Panc1 (cell line): ENCODE measurements around the gene CD3D.

Experiments
- POLR2AphosphoS5 ChIP-seq: IDR thresholded peaks from 2 replicates; pipeline ENCODE4 v1.6.1; 2012; ENCODE audit warnings: mild to moderate bottlenecking, low read depth, low read length, moderate library complexity
- SIN3A ChIP-seq: IDR thresholded peaks from 2 replicates; pipeline ENCODE4 v1.6.1; 2012; ENCODE audit warnings: low read depth, mild to moderate bottlenecking, low read length, moderate library complexity, borderline replicate concordance; ENCODE audit not compliant: insufficient read depth
- TCF7L2 ChIP-seq: IDR thresholded peaks from 2 replicates; pipeline ENCODE4 v1.6.1; 2011; ENCODE audit warnings: mild to moderate bottlenecking, low read depth, low read length, inconsistent platforms
- TF ChIP-seq, protein P1 (sequence below): fragments of 450-650 bp; IDR thresholded peaks from 2 replicates; pipeline ENCODE4 v1.5.1; 2017; ENCODE audit warnings: mild to moderate bottlenecking
- TF ChIP-seq, protein P2 (sequence below), 2 experiments: IDR thresholded peaks; 2 replicates each; pipeline ENCODE4 v1.6.1; 2011 to 2012; ENCODE audit warnings: low read depth in 2 of 2, control low read depth in 1 of 2, low read length in 1 of 2, mild to moderate bottlenecking in 1 of 2, moderate library complexity in 1 of 2; ENCODE audit not compliant: insufficient read depth in 1 of 2

DNA sequence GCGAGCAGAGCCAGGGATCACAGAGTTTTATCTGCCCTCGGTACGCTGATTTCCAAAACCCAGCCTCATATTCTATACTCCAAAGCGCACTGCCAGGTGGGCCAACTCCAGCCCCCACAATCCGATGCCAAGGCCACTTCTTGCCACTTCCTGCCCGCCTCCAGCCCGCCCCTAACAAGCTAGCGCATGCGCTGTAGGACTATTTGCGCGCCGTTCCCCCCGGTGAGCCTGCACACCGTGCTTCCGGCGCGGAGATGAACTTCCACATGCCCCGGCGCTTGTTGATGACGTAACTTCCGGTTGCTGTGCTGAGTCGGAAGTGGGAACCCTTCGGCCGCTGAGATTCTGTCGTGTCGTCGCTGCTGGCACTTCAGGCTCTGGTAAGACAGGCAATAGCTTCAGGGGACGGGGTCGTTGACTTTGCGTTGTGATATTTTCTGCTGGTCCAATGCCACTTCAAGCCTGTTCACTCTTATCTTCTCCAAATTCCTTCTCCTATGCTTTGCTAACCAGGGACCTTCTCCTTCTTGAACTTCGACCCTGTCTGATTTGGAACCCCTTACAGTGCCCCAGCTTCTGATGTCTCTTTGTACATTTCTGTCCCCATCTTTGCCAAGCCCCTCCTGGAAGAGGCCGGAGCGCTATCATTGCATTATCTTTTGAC is 16.9 kb upstream of the CD3D start, which contains the start of gene UBE4A:
- TF ChIP-seq, protein P1, sequence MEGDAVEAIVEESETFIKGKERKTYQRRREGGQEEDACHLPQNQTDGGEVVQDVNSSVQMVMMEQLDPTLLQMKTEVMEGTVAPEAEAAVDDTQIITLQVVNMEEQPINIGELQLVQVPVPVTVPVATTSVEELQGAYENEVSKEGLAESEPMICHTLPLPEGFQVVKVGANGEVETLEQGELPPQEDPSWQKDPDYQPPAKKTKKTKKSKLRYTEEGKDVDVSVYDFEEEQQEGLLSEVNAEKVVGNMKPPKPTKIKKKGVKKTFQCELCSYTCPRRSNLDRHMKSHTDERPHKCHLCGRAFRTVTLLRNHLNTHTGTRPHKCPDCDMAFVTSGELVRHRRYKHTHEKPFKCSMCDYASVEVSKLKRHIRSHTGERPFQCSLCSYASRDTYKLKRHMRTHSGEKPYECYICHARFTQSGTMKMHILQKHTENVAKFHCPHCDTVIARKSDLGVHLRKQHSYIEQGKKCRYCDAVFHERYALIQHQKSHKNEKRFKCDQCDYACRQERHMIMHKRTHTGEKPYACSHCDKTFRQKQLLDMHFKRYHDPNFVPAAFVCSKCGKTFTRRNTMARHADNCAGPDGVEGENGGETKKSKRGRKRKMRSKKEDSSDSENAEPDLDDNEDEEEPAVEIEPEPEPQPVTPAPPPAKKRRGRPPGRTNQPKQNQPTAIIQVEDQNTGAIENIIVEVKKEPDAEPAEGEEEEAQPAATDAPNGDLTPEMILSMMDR = no peak
- TF ChIP-seq POLR2AphosphoS5 = peak; percentile 95
- TF ChIP-seq, protein P2, sequence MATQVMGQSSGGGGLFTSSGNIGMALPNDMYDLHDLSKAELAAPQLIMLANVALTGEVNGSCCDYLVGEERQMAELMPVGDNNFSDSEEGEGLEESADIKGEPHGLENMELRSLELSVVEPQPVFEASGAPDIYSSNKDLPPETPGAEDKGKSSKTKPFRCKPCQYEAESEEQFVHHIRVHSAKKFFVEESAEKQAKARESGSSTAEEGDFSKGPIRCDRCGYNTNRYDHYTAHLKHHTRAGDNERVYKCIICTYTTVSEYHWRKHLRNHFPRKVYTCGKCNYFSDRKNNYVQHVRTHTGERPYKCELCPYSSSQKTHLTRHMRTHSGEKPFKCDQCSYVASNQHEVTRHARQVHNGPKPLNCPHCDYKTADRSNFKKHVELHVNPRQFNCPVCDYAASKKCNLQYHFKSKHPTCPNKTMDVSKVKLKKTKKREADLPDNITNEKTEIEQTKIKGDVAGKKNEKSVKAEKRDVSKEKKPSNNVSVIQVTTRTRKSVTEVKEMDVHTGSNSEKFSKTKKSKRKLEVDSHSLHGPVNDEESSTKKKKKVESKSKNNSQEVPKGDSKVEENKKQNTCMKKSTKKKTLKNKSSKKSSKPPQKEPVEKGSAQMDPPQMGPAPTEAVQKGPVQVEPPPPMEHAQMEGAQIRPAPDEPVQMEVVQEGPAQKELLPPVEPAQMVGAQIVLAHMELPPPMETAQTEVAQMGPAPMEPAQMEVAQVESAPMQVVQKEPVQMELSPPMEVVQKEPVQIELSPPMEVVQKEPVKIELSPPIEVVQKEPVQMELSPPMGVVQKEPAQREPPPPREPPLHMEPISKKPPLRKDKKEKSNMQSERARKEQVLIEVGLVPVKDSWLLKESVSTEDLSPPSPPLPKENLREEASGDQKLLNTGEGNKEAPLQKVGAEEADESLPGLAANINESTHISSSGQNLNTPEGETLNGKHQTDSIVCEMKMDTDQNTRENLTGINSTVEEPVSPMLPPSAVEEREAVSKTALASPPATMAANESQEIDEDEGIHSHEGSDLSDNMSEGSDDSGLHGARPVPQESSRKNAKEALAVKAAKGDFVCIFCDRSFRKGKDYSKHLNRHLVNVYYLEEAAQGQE (IDR thresholded peaks at IDR 0.05; ENCODE audit: insufficient read depth in 1 of 2, low read depth in 2 of 2, low read length in 1 of 2) = no peak
- peak; percentile 91 for TF ChIP-seq SIN3A
- no peak for TF ChIP-seq TCF7L2
